Hematopoietic multipotent progenitor cell treated with erythropoietin and hydrocortisone succinate and interleukin-3 and kit ligand, for 17 days (in vitro differentiated cells): ENCODE measurements around the gene CPT2.

Source experiments
- DNase-seq: peaks from one replicate; pipeline ENCODE4 v3.0.0-alpha.2; 2015; ENCODE audit warnings: low spot score

Gene CPT2

DNA sequence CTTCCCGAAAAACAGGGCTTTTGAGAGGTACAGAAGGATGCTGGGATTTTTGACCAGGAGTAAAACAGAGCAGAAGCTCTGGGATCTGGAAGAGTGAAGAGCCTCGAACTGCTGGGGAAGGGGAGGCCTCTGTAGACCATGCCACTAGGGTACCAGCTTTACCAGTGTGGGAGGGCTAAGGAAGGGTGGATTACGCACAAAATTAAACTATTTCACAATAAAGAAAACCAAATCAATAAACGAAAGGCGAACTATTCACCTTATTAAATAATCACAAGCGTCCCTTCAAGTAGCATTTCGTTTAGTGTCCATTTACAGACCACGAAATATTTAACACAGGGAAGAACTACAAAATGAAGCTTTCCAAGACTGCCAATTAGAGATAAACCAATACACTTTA, 23.1 kb downstream of the CPT2 start:
- no peak for DNase-seq

GRCh38 chr1:53220171-53220961, 23.7 kb downstream of the CPT2 start, which contains the start of gene CZIB:
Gene CZIB (minus strand): TSS chr1:53220634. CDS start chr1:53220575, 59 bp downstream.
- DNase-seq: peak; percentile 78

DNA sequence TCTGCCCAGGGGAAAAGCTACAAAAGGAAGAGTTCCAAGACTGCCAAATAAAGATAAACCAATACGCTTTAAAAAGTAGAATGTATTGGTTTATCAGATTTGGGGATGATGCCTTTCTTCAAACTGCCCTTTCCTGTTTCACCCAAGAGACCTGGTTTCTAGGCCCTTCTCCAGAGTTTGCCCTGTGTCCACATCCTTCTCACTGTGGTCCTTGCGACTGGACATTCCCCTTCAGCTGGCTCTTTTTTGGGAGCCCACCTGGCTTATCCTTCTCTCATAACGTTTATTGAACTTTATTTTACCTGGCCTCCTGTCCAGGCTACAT, 24.3 kb downstream of the CPT2 start:
- no peak for DNase-seq

- peak; percentile 7 for DNase-seq
These were observed 41.0 kb downstream of the CPT2 start for GRCh38 chr1:53237638-53238037.

DNA sequence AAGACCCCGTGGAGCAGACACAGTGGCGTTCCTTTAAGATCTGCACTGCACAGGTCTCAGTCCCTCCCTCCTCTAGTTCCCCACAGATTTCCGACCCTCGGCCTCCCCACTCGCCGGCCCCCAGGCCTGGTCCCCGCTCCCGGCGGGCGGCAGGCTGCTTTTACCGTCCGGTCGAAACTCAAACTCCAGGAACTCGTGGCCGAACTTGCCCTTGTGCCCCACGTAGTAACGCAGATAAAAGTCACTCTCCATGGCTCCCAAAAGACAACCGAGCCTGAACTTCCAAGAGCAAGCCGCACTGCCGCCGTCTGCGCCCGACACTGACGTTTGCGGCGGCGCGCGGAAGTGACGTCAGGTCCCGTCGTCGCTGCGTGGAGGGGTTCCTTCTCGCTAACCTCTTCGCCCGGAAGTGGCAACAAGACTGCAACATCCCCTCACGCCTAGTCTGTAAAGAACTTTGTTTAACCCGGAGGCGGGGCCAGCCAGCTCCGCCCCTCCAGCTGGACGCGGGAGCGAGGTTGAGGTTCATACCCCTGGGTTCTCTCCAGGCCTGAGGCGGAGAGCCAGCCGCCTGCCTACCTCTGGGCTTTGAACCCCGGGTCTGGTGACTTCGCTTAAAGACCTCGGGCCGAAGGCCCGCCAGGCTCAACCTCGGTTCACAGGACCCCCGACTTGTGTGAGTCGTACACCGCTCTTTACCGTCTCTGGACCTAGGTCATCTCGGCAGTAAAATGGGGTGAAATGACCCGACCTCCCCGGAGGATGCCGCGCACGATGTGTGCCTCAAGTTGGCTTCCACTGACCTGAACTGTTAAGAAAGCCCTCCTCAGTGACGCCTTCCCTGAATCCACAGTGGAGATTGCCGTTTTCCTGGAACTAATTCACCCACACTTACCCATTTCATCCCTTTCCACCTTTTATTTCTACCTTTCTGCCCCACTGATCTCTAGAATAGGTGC, 41.9 kb downstream of the CPT2 start, which contains the start of gene MAGOH:
TSS of gene MAGOH (minus strand) at position 322 of the 959 bp plus-strand sequence. CDS start at position 252, 70 bp downstream.
- peak; percentile 89 for DNase-seq

- no peak for DNase-seq
These were observed 45.2 kb downstream of the CPT2 start for GRCh38 chr1:53241828-53242227.

DNA sequence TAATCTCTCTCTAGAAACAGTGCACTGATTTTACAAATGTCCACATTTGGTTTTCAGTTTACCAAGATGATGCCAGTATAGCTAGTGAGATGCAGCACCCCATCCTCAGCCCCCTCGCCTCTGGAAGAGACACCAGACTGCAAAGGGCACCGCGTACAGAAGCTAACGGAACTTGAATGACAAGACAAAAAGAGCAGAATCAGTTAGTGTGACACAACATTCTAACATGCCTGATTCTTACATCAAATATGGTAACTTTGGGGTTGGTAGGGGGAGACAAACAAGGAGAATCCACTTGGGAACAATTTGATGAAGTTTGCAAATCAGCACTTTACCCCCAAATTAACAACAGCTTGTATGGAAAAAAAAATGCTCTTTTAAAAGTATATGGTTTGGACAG, 45.8 kb downstream of the CPT2 start:
- no peak for DNase-seq

GRCh38 chr1:53244141-53244540, 47.5 kb downstream of the CPT2 start:
- DNase-seq: no peak

DNA sequence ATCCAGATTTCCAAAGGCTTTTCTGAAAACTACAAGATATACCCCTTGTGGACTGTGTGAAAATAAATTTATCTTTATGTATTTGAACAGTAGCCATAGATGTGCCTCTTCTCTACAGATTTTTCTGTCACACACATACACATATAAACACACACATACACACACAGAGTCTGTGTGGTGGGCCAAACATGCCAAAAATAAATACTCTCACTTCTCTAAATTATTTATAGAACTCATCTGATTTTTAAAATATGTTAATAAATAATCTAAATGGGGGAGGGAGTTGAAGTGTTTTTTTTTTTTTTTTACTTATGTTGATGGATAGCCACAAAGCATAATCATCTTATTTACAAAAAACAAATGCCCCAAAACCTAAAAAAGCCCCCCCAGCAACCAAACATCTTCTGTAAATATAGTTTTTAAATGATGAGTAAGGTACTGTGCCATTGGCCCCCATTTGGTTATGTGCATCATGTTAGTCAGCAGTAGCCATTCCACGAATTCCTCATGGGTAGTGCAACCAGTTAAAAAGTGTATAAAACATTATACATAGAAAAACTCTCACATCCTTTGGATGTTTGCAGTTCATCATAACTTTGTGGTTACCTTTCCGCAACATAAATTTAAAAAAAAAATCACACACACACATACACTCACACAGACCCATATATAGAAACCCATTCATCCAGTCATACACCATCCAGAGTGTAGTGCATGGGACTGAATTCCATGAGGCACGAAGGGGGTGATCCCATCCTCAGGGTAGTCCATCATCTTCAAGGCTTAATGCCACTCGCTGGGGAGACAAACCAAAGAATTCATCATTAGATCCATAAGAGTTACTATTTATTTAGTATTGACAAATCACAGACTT, 49.9 kb downstream of the CPT2 start:
- no peak for DNase-seq

DNA sequence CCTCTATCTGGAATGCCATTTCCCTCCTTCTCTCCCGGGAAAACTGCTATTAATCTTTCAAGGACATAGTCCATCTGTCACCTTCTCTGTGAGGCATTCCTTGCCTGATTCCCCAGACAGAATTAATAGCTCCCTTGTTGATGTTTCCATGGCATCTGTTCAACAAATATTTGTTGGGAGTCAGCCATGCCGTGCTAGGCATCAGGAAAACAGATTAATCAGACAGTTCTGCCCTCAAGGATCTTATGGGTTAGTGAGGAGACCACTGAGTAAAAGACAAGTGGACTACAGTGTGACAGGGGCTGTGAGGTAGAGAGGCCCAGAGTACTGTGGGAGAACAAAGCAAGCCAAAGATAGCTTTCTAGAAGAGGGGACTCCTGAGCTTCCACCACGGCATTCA, 53.1 kb downstream of the CPT2 start:
- DNase-seq: no peak

DNA sequence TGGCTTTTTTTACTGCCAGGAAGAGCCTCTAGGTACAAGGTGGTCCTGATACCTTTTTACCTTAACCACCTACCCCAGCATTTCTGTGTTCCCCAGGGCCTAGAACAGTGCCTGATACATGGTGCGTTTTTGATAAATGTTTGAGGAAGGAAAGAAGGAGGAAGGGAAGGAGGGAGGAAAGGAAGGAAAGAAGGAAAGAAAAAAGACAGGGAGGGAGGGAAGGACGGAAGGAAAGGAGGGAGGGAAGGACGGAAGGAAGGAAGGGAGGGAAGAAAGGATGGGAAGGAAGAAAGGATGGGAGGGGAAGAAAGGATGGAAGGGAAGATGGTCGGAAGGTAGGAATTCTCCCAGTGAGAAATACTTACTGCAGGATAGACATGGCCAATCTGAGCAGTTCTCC, 53.7 kb downstream of the CPT2 start:
- no peak for DNase-seq

DNA sequence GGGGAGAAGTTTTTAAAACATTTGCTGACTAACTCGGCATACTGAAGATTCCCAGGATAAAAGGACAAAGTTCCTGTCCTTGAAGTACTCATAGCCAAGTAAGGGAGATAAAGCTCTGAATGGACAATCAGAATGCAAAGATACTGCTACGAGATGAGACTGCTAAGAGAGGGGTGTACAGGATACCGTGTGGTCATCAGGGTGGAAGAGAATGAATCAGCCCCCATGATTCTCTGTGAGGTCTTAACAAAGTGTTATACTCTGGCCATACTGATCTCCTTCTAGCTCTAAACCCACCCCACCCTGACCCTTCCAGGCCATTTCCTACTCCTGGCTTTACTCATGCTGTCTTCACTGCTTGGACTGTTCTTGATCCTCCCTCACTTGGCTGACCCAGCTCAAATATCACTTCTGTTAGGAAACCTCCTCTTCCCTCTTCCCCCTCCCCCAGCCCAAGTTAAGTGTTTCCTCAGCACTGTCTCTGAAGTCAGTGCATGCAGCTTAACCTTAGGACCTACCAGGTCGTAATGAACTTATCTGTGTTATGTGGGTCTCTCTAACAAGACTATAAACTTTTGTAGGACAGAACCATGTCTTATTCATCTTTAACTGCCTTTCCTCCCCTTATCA, 57.5 kb downstream of the CPT2 start:
- no peak for DNase-seq

DNA sequence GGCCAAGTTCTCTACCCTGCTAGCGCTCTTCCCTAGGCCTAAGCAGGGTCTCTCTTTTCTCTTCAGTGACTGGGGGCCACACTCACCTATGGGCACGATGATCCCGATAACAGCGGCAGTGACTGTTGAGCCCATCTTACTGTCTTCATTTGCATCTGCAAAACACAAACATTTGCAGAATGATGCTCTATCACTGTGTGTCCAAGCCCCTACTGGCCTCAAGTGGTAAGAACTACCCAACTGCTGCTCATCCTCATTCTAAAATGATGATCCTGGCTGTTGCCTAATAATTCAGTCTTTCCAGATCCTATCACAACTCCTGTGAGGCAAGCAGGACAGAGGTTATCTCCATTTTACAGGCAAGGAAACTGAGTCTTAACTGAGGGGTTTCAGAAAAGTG, 58.4 kb downstream of the CPT2 start:
- no peak for DNase-seq

DNA sequence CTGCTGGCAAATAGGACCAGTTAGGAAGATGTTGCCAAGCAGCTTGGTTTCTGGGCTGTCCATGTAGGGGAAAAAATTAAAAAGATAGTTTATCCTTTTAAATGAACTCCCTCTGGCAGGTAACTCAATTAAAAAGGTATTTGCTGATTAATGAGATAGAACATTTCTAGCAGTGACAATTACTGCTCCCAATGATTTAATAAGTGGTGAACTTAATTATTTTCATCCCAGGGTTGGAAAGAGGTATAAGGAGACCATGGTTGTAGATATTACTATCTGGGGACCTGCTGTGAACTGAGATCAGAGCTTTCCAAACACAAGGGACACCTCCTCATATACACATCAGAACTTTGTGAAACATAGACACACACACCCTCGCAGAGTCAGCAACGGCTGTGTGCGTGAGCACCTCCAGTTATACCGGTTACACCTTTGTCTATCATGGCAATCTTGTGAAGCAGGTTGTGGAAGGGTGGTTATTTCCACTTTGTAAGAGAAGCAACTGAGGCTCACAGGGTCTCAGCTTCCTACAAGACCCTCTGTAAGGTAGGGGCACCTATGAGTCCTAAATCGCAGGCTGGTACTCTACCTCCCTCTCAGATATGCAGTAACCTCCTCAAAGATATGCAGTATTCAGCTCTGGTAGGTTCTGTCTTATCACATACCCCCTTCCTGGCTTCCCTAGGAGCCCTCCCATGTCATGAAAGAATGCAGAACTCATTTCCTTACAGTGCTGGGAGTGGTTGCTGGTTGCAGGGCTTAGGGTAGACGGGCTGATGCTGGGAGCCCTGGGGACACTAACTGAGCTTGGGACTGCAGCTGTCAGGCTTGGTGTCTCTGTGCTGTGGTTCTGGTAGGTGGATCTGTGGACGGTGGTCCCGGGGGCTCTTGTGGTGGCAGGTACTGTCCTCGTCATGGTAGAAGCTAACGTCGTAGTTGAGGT, 60.2 kb downstream of the CPT2 start:
- DNase-seq: no peak

GRCh38 chr1:53257454-53258081, 60.9 kb downstream of the CPT2 start:
- no peak for DNase-seq

DNA sequence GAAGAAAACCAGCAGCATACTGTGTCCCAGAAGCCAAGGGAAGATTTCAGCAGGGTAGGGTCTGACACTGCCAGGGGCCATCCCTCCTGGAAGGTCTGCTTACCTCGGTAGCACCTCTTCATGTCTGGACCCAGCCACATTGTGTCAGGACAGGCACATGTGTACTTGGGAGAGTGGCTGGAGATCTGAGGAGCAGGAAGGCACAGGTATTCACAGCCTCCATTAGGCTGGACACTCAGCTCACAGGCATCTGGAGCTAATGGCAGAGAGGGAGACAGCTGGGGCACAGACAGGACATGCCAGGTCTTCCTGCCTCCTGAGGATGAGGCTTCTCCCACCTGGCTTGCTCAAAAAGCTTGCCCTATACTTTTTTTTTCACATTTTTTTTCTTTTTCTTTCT, 61.6 kb downstream of the CPT2 start:
- no peak for DNase-seq

DNA sequence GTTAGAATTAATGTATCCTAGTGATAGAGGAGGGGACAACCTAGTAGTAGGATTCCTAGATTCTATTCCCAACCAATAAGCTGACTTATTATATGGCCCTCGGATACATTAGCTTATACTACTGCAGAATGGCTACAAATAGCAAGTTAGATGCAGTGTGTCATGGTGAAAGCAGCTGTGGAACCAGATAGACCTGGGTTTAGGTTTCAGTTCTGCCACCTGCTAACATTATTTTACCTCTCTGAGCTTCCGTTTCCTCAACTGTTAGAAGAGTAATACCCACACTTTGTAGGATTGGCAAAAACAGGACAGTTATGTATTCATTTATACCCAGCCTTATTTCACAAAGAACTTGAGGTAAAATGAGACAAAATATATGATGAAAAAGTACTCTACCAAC, 63.3 kb downstream of the CPT2 start:
- DNase-seq: no peak

- no peak for DNase-seq
These were observed 64.1 kb downstream of the CPT2 start for GRCh38 chr1:53260631-53261247.

DNA sequence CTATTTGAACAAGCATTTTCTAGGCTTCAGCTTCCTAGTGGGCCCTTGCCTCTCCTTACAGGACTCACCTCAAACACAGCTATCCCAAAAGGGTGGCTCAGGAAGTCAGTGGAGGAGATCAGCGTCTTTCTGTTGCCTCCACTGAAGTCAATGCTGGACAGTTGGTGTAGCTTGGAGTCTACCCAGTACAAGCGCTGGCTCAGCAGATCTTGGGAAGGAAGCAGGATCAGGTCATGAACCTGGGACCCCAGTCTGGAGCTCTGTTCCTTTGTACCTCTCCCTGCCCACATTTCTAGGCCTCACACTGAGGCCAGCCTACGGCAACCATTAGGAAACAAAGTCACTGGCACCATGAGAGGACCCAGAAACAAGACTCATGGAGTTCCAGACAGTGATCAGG, 65.4 kb downstream of the CPT2 start:
- DNase-seq: no peak
